NB4 (cell line): ENCODE data around the gene BLOC1S4.
"Not testable (repeated sequence)": the region's sequence is repeated elsewhere in the genome, so short reads cannot be mapped to it uniquely, and the experiment has no call there.

Experiments
- DNase-seq: peaks from one replicate; pipeline ENCODE4 v3.0.0; 2010; ENCODE audit warnings: low read depth
- H3K4me3 ChIP-seq: one replicate; pipeline ENCODE4 v1.5.1; 2011; ENCODE audit warnings: mild to moderate bottlenecking, low read depth, low read length, moderate library complexity
- CTCF ChIP-seq: IDR thresholded peaks from one replicate; pipeline ENCODE4 v1.5.1; 2012; ENCODE audit warnings: low read depth, low read length
- MAX ChIP-seq: IDR thresholded peaks from 2 replicates; pipeline ENCODE4 v1.6.1; 2011; ENCODE audit warnings: low read depth, low read length
- MYC ChIP-seq: IDR thresholded peaks from 2 replicates; pipeline ENCODE4 v1.6.1; 2011; ENCODE audit warnings: low read depth, low read length
- POLR2A ChIP-seq: IDR thresholded peaks from 2 replicates; pipeline ENCODE4 v1.6.1; 2011; ENCODE audit warnings: mild to moderate bottlenecking; ENCODE audit not compliant: insufficient read length; ENCODE audit errors: extremely low read depth

BLOC1S4 gene

GRCh38 chr4:6724421-6725111, 8.6 kb downstream of the BLOC1S4 start:
- TF ChIP-seq MAX (no peak), POLR2A (no peak), MYC (no peak), CTCF (no peak)
- DNase-seq = no peak
- no peak overlapping the region for H3K4me3 ChIP-seq

GRCh38 chr4:6725427-6725961, 9.5 kb downstream of the BLOC1S4 start:
- not testable (repeated sequence) for H3K4me3 ChIP-seq, DNase-seq
- peak; percentile 10; the same call in 1 of the 2 replicates for TF ChIP-seq MAX

- H3K4me3 ChIP-seq = no peak overlapping the region
- peak; percentile 89 for DNase-seq
- TF ChIP-seq MAX (peak; percentile 91), CTCF (no peak), MYC (peak; percentile 70), POLR2A (no peak)
These were observed 11.3 kb downstream of the BLOC1S4 start for GRCh38 chr4:6727081-6727942.

GRCh38 chr4:6727943-6728250, 11.9 kb downstream of the BLOC1S4 start:
- no peak for DNase-seq
- no peak overlapping the region for H3K4me3 ChIP-seq
- TF ChIP-seq CTCF (no peak), POLR2A (no peak), MYC (no peak), MAX (no peak)

- no peak overlapping the region for H3K4me3 ChIP-seq
- TF ChIP-seq CTCF (no peak), MYC (no peak), MAX (no peak), POLR2A (no peak)
- DNase-seq = no peak
These were observed 12.5 kb downstream of the BLOC1S4 start for GRCh38 chr4:6728320-6729029.
